ENCODE results near the gene NPHS1. TPM values are rescaled to one million over a fixed set of nuclear protein-coding genes. Genes with fewer than 3 reads are reported as not detected.
A peak's percentile ranks its signal among the peaks of the same experiment; 100 is the strongest.

NPHS1 gene
- total and polyA plus RNA-seq, 3 donors from 2014 or later: 1.8 to 3.8 (median 2.7) TPM

GRCh38 chr19:35777086-35777841, 75.0 kb downstream of the NPHS1 start:
- DNase-seq: no peak
- no peaks in the 10 kb centered on the region for H3K36me3 ChIP-seq (ENCODE audit: low read depth, missing control alignments)
- H3K27me3 ChIP-seq: no peaks in the 10 kb centered on the region
- TF ChIP-seq, protein P1, sequence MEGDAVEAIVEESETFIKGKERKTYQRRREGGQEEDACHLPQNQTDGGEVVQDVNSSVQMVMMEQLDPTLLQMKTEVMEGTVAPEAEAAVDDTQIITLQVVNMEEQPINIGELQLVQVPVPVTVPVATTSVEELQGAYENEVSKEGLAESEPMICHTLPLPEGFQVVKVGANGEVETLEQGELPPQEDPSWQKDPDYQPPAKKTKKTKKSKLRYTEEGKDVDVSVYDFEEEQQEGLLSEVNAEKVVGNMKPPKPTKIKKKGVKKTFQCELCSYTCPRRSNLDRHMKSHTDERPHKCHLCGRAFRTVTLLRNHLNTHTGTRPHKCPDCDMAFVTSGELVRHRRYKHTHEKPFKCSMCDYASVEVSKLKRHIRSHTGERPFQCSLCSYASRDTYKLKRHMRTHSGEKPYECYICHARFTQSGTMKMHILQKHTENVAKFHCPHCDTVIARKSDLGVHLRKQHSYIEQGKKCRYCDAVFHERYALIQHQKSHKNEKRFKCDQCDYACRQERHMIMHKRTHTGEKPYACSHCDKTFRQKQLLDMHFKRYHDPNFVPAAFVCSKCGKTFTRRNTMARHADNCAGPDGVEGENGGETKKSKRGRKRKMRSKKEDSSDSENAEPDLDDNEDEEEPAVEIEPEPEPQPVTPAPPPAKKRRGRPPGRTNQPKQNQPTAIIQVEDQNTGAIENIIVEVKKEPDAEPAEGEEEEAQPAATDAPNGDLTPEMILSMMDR (IDR thresholded peaks at IDR 0.05): no peak
- no peak for TF ChIP-seq POLR2A (IDR thresholded peaks at IDR 0.05)
- no peak overlapping the region for H3K27ac ChIP-seq
- intact Hi-C loops (cut with DNase I; ENCODE audit: low total_unique reads): no loop called here
- no peaks in the 10 kb centered on the region for H3K9me3 ChIP-seq
- no peak overlapping the region for H3K4me3 ChIP-seq
- 46 to 65% methylated on average over 15 to 18 of the region's 19 CpGs for WGBS, 2 donors
- H3K4me1 ChIP-seq: peaks cover 7% of the 10 kb centered on the region

DNA sequence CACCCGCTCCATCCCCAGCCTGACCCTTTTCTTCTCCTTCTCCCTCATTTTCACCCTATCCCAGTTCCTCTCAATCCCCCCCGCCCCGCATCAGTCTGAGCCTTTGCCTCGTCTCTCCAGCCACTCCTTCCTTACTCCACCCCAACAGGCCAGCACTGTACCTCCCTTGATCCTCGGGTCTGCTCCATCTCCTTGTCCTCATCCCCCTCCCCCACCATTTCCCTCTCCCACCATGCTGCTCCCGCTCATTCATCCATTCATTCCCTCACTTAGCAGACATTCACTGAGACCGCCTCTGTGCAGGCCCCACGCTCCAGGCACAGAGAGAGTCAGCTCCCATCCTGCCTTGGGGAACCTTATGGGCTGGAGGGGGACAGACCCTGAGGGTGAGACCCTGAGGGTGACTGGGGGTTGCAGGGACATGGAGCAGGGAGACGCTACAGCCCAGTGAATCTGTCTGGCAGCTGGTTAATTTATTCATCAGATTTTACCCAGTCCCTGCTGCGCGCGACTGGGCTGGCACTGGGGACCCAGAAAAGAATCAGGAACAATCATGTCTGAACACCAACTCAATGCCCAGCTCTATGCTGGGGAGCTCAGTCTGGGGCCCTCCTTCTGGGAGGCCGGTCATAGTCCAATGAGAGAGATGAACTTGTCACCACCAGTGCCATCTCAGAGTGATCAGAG, 76.1 kb downstream of the NPHS1 start:
- no peaks in the 10 kb centered on the region for H3K27me3 ChIP-seq
- H3K4me3 ChIP-seq: peak overlapping the region; percentile 74 to 85
- H3K4me1 ChIP-seq: peaks cover 7% of the 10 kb centered on the region
- no peak for DNase-seq
- H3K9me3 ChIP-seq: no peaks in the 10 kb centered on the region
- 47 to 55% methylated on average over 13 of the region's 13 CpGs for WGBS, 2 donors
- TF ChIP-seq POLR2A (IDR thresholded peaks at IDR 0.05): no peak
- TF ChIP-seq, protein P1 (IDR thresholded peaks at IDR 0.05): no peak
- intact Hi-C loops (cut with DNase I; ENCODE audit: low total_unique reads): no loop called here
- H3K36me3 ChIP-seq (ENCODE audit: low read depth, missing control alignments): no peaks in the 10 kb centered on the region
- H3K27ac ChIP-seq: peak overlapping the region in 1 of 2 donors; percentile 33

Small RNA genes within 50 kb of the gene (small RNA-seq; reads per million reads assigned to genes)
- gene RN7SL402P: 0 reads per million in 2 donors

Other genes with a start within 250 kb of the NPHS1 start
- 10 to 100 TPM; 25.5 to 33.9 TPM for gene HAUS5, start 239.8 kb downstream of the NPHS1 start, total RNA-seq
- gene HAUS5, start 239.8 kb downstream of the NPHS1 start, polyA plus RNA-seq (ENCODE audit: insufficient read depth, low read depth, low replicate concordance): 24.4 TPM
- gene RBM42, start 223.5 kb downstream of the NPHS1 start, total RNA-seq: 100 to 1,000 TPM; 105 to 109 TPM
- 64.2 TPM for gene RBM42, start 223.5 kb downstream of the NPHS1 start, polyA plus RNA-seq (ENCODE audit: insufficient read depth, low read depth, low replicate concordance)
- gene ETV2, start 210.8 kb downstream of the NPHS1 start, total RNA-seq: 10 to 100 TPM in 1 of 2 donors, 1 to 10 TPM in 1; 4.8 to 14.4 TPM
- 27.2 TPM for gene ETV2, start 210.8 kb downstream of the NPHS1 start, polyA plus RNA-seq (ENCODE audit: insufficient read depth, low read depth, low replicate concordance)
- gene COX6B1, start 204.2 kb downstream of the NPHS1 start, total RNA-seq: 100 to 1,000 TPM; 198 to 262 TPM
- 322 TPM for gene COX6B1, start 204.2 kb downstream of the NPHS1 start, polyA plus RNA-seq (ENCODE audit: insufficient read depth, low read depth, low replicate concordance)
- gene UPK1A, start 186.0 kb downstream of the NPHS1 start, total RNA-seq: under 1 TPM; 0.37 to 0.47 TPM
- gene UPK1A, start 186.0 kb downstream of the NPHS1 start, polyA plus RNA-seq (ENCODE audit: insufficient read depth, low read depth, low replicate concordance): 1.0 TPM
- 10 to 100 TPM; 26.1 to 32.5 TPM for gene ZBTB32, start 147.9 kb downstream of the NPHS1 start, total RNA-seq
- gene ZBTB32, start 147.9 kb downstream of the NPHS1 start, polyA plus RNA-seq (ENCODE audit: insufficient read depth, low read depth, low replicate concordance): 125 TPM
- 100 to 1,000 TPM; 109 to 110 TPM for gene KMT2B, start 134.5 kb downstream of the NPHS1 start, total RNA-seq
- gene KMT2B, start 134.5 kb downstream of the NPHS1 start, polyA plus RNA-seq (ENCODE audit: insufficient read depth, low read depth, low replicate concordance): 73.3 TPM
- 10 to 100 TPM; 15.7 to 15.9 TPM for gene IGFLR1, start 110.1 kb downstream of the NPHS1 start, total RNA-seq
- gene IGFLR1, start 110.1 kb downstream of the NPHS1 start, polyA plus RNA-seq (ENCODE audit: insufficient read depth, low read depth, low replicate concordance): 9.9 TPM
- gene U2AF1L4, start 107.1 kb downstream of the NPHS1 start, total RNA-seq: 10 to 100 TPM; 47.2 to 49.6 TPM
- 45.3 TPM for gene U2AF1L4, start 107.1 kb downstream of the NPHS1 start, polyA plus RNA-seq (ENCODE audit: insufficient read depth, low read depth, low replicate concordance)
- gene PSENEN, start 106.9 kb downstream of the NPHS1 start, total RNA-seq: 100 to 1,000 TPM; 100 to 121 TPM
- gene PSENEN, start 106.9 kb downstream of the NPHS1 start, polyA plus RNA-seq (ENCODE audit: insufficient read depth, low read depth, low replicate concordance): 303 TPM
- 10 to 100 TPM; 30.2 TPM for gene LIN37, start 103.9 kb downstream of the NPHS1 start, total RNA-seq
- gene LIN37, start 103.9 kb downstream of the NPHS1 start, polyA plus RNA-seq (ENCODE audit: insufficient read depth, low read depth, low replicate concordance): 24.8 TPM
- gene HSPB6, start 95.5 kb downstream of the NPHS1 start, total RNA-seq: 10 to 100 TPM; 50.9 to 57.1 TPM
- gene HSPB6, start 95.5 kb downstream of the NPHS1 start, polyA plus RNA-seq (ENCODE audit: insufficient read depth, low read depth, low replicate concordance): 146 TPM
- 10 to 100 TPM; 48.3 to 72.0 TPM for gene PROSER3, start 94.3 kb downstream of the NPHS1 start, total RNA-seq
- gene PROSER3, start 94.3 kb downstream of the NPHS1 start, polyA plus RNA-seq (ENCODE audit: insufficient read depth, low read depth, low replicate concordance): 75.9 TPM
- gene ARHGAP33, start 76.9 kb downstream of the NPHS1 start, total RNA-seq: 100 to 1,000 TPM in 1 of 2 donors, 10 to 100 TPM in 1; 56.2 to 133 TPM
- gene ARHGAP33, start 76.9 kb downstream of the NPHS1 start, polyA plus RNA-seq (ENCODE audit: insufficient read depth, low read depth, low replicate concordance): 46.6 TPM
- gene PRODH2, start 39.7 kb downstream of the NPHS1 start, total RNA-seq: 1 to 10 TPM in 1 of 2 donors, under 1 TPM in 1; 0.99 to 1.3 TPM
- gene PRODH2, start 39.7 kb downstream of the NPHS1 start, polyA plus RNA-seq (ENCODE audit: insufficient read depth, low read depth, low replicate concordance): 2.7 TPM
- under 1 TPM; 0.56 to 0.87 TPM for gene KIRREL2, start 4.4 kb upstream of the NPHS1 start, total RNA-seq
- 0.84 TPM for gene KIRREL2, start 4.4 kb upstream of the NPHS1 start, polyA plus RNA-seq (ENCODE audit: insufficient read depth, low read depth, low replicate concordance)
- 10 to 100 TPM; 45.7 to 54.3 TPM for gene APLP1, start 16.1 kb upstream of the NPHS1 start, total RNA-seq
- 37.9 TPM for gene APLP1, start 16.1 kb upstream of the NPHS1 start, polyA plus RNA-seq (ENCODE audit: insufficient read depth, low read depth, low replicate concordance)
- 1 to 10 TPM; 3.8 to 6.0 TPM for gene NFKBID, start 48.0 kb upstream of the NPHS1 start, total RNA-seq
- gene NFKBID, start 48.0 kb upstream of the NPHS1 start, polyA plus RNA-seq (ENCODE audit: insufficient read depth, low read depth, low replicate concordance): 2.8 TPM
- 1 to 10 TPM in 1 of 2 donors, under 1 TPM in 1; 0.87 to 3.5 TPM for gene HCST, start 50.0 kb upstream of the NPHS1 start, total RNA-seq
- 16.8 TPM for gene HCST, start 50.0 kb upstream of the NPHS1 start, polyA plus RNA-seq (ENCODE audit: insufficient read depth, low read depth, low replicate concordance)
- gene TYROBP, start 55.8 kb upstream of the NPHS1 start, total RNA-seq: 10 to 100 TPM in 1 of 2 donors, 1 to 10 TPM in 1; 2.9 to 21.7 TPM
- gene TYROBP, start 55.8 kb upstream of the NPHS1 start, polyA plus RNA-seq (ENCODE audit: insufficient read depth, low read depth, low replicate concordance): 77.5 TPM
- 10 to 100 TPM; 27.6 to 31.7 TPM for gene LRFN3, start 83.9 kb upstream of the NPHS1 start, total RNA-seq
- 12.7 TPM for gene LRFN3, start 83.9 kb upstream of the NPHS1 start, polyA plus RNA-seq (ENCODE audit: insufficient read depth, low read depth, low replicate concordance)
- gene SDHAF1, start 142.7 kb upstream of the NPHS1 start, total RNA-seq: 10 to 100 TPM; 40.6 to 55.0 TPM
- gene SDHAF1, start 142.7 kb upstream of the NPHS1 start, polyA plus RNA-seq (ENCODE audit: insufficient read depth, low read depth, low replicate concordance): 13.0 TPM
- gene SYNE4, start 156.3 kb upstream of the NPHS1 start, total RNA-seq: 1 to 10 TPM in 1 of 2 donors, under 1 TPM in 1; 0.68 to 1.3 TPM
- gene SYNE4, start 156.3 kb upstream of the NPHS1 start, polyA plus RNA-seq (ENCODE audit: insufficient read depth, low read depth, low replicate concordance): 1.8 TPM
- 10 to 100 TPM; 22.8 to 26.3 TPM for gene ALKBH6, start 161.7 kb upstream of the NPHS1 start, total RNA-seq
- 11.9 TPM for gene ALKBH6, start 161.7 kb upstream of the NPHS1 start, polyA plus RNA-seq (ENCODE audit: insufficient read depth, low read depth, low replicate concordance)
- 10 to 100 TPM; 20.7 to 24.2 TPM for gene CLIP3, start 180.4 kb upstream of the NPHS1 start, total RNA-seq
- 18.2 TPM for gene CLIP3, start 180.4 kb upstream of the NPHS1 start, polyA plus RNA-seq (ENCODE audit: insufficient read depth, low read depth, low replicate concordance)
- gene THAP8, start 201.8 kb upstream of the NPHS1 start, total RNA-seq: 10 to 100 TPM; 25.0 to 34.2 TPM
- 25.8 TPM for gene THAP8, start 201.8 kb upstream of the NPHS1 start, polyA plus RNA-seq (ENCODE audit: insufficient read depth, low read depth, low replicate concordance)
- 100 to 1,000 TPM in 1 of 2 donors, 10 to 100 TPM in 1; 72.3 to 106 TPM for gene WDR62, start 202.4 kb upstream of the NPHS1 start, total RNA-seq
- gene WDR62, start 202.4 kb upstream of the NPHS1 start, polyA plus RNA-seq (ENCODE audit: insufficient read depth, low read depth, low replicate concordance): 178 TPM

Measured in testis (tissue), 3 donors.